ENCODE data around the gene INKA1.
A peak's percentile ranks its signal among the peaks of the same experiment; 100 is the strongest.

The INKA1 gene

GRCh38 chr3:49805367-49805782 lies 2.3 kb downstream of the INKA1 start:
- DNase-seq (ENCODE audit: low read depth in 1 of 2, low spot score in 1 of 2) = peak; percentile 74 to 88
- TF ChIP-seq, protein P1, sequence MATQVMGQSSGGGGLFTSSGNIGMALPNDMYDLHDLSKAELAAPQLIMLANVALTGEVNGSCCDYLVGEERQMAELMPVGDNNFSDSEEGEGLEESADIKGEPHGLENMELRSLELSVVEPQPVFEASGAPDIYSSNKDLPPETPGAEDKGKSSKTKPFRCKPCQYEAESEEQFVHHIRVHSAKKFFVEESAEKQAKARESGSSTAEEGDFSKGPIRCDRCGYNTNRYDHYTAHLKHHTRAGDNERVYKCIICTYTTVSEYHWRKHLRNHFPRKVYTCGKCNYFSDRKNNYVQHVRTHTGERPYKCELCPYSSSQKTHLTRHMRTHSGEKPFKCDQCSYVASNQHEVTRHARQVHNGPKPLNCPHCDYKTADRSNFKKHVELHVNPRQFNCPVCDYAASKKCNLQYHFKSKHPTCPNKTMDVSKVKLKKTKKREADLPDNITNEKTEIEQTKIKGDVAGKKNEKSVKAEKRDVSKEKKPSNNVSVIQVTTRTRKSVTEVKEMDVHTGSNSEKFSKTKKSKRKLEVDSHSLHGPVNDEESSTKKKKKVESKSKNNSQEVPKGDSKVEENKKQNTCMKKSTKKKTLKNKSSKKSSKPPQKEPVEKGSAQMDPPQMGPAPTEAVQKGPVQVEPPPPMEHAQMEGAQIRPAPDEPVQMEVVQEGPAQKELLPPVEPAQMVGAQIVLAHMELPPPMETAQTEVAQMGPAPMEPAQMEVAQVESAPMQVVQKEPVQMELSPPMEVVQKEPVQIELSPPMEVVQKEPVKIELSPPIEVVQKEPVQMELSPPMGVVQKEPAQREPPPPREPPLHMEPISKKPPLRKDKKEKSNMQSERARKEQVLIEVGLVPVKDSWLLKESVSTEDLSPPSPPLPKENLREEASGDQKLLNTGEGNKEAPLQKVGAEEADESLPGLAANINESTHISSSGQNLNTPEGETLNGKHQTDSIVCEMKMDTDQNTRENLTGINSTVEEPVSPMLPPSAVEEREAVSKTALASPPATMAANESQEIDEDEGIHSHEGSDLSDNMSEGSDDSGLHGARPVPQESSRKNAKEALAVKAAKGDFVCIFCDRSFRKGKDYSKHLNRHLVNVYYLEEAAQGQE (IDR thresholded peaks at IDR 0.05; ENCODE audit: insufficient replicate concordance, low read depth) = peak; percentile 43
- TF ChIP-seq, protein P2, sequence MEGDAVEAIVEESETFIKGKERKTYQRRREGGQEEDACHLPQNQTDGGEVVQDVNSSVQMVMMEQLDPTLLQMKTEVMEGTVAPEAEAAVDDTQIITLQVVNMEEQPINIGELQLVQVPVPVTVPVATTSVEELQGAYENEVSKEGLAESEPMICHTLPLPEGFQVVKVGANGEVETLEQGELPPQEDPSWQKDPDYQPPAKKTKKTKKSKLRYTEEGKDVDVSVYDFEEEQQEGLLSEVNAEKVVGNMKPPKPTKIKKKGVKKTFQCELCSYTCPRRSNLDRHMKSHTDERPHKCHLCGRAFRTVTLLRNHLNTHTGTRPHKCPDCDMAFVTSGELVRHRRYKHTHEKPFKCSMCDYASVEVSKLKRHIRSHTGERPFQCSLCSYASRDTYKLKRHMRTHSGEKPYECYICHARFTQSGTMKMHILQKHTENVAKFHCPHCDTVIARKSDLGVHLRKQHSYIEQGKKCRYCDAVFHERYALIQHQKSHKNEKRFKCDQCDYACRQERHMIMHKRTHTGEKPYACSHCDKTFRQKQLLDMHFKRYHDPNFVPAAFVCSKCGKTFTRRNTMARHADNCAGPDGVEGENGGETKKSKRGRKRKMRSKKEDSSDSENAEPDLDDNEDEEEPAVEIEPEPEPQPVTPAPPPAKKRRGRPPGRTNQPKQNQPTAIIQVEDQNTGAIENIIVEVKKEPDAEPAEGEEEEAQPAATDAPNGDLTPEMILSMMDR (IDR thresholded peaks at IDR 0.05; ENCODE audit: insufficient read depth, low read length) = no peak
- TF ChIP-seq POLR2AphosphoS5 (IDR thresholded peaks at IDR 0.05; ENCODE audit: low read depth) (peak; percentile 93), GABPA (IDR thresholded peaks at IDR 0.05; ENCODE audit: low read depth) (0 out of 2 replicates have a peak, but pooled peaks have one; percentile 18), SPI1 (IDR thresholded peaks at IDR 0.05; ENCODE audit: borderline replicate concordance, low read depth) (no peak)
- Histone ChIP-seq H3K27me3 (ENCODE audit: insufficient read depth, poor library complexity, severe bottlenecking) (no peaks in the 10 kb centered on the region), H3K27ac (replicated peaks) (peak overlapping the region; percentile 89), H3K4me3 (replicated peaks; ENCODE audit: insufficient read depth, low read length) (peak overlapping the region; percentile 30)

DNA sequence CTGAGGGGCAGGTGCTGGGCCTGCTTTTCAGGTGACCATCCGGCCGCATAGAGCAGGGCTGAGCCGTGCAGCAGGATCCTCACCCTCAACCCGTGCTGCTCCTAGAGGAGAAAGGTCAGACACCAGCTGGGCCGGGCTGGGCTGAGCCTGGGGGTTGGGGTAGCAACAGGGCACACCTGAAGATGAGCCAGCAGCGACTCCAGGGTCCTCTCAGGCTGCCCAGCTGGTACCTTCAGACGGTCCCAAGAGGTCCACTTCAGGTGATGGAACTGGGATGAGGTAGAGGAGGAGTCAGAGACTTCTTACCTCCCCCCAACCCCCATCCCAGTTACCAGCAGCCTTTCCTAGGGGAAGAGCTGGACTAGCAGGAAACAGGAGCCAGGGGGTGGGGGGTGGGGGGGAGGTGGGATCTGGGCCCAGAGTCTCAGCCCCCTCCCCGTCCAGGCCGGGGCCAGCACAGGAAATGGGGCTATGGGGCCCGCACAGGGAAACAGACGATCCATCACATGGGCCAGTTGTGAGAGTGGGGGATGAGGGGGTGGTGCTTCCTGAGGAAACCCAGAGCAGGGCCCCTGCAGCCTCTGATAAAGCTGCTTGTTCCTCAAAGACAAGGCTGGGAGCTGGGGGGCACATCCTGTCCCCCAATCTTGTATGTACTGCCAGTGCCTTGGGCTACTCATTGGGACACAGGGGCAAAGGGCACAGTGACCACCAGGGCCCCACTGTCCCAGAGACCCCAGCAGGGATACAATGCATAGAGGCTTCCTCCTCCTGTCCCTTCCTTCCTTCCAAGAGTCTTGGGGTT lies 3.0 kb downstream of the INKA1 start:
- peak; percentile 56 to 90 for DNase-seq (ENCODE audit: low read depth in 1 of 2, low spot score in 1 of 2)
- H3K27me3 ChIP-seq (ENCODE audit: insufficient read depth, poor library complexity, severe bottlenecking) = no peaks in the 10 kb centered on the region
- H3K4me3 ChIP-seq (replicated peaks; ENCODE audit: insufficient read depth, low read length) = peak overlapping the region; percentile 30
- peak overlapping the region; percentile 89 for H3K27ac ChIP-seq (replicated peaks)
- peak; percentile 74 for TF ChIP-seq POLR2AphosphoS5 (IDR thresholded peaks at IDR 0.05; ENCODE audit: low read depth)
- TF ChIP-seq, protein P2 (IDR thresholded peaks at IDR 0.05; ENCODE audit: insufficient read depth, low read length) = no peak
- TF ChIP-seq SPI1 (IDR thresholded peaks at IDR 0.05; ENCODE audit: borderline replicate concordance, low read depth) = peak; percentile 45; the same call in 1 of the 2 replicates

- H3K4me3 ChIP-seq (replicated peaks; ENCODE audit: insufficient read depth, low read length) = no peak overlapping the region
- peak overlapping the region; percentile 89 for H3K27ac ChIP-seq (replicated peaks)
- no peak for DNase-seq (ENCODE audit: low read depth in 1 of 2, low spot score in 1 of 2)
- H3K27me3 ChIP-seq (ENCODE audit: insufficient read depth, poor library complexity, severe bottlenecking) = no peaks in the 10 kb centered on the region
- TF ChIP-seq GABPA (IDR thresholded peaks at IDR 0.05; ENCODE audit: low read depth) (no peak), SPI1 (IDR thresholded peaks at IDR 0.05; ENCODE audit: borderline replicate concordance, low read depth) (no peak), POLR2AphosphoS5 (IDR thresholded peaks at IDR 0.05; ENCODE audit: low read depth) (no peak)
- TF ChIP-seq, protein P2 (IDR thresholded peaks at IDR 0.05; ENCODE audit: insufficient read depth, low read length) = no peak
- TF ChIP-seq, protein P1 (IDR thresholded peaks at IDR 0.05; ENCODE audit: insufficient replicate concordance, low read depth) = no peak
Measured at GRCh38 chr3:49806850-49807249, 3.8 kb downstream of the INKA1 start.
